Lower leg skin (tissue), 4 donors: Measurements from ENCODE around the gene SLC29A3. TPM values are rescaled to one million over a fixed set of nuclear protein-coding genes. Genes with fewer than 3 reads are reported as not detected.

Source experiments
- DNase-seq, 2 donors: peaks; one replicate each; pipeline ENCODE4 v3.0.0-alpha.2; 2019; ENCODE audit warnings: low spot score in 2 of 2
- H3K4me3 ChIP-seq: fragments of 200-600 bp; sonication (generic); 2 replicates; pipeline ENCODE4 v1.5.1; 2017; ENCODE audit warnings: mild to moderate bottlenecking, low read depth; ENCODE audit not compliant: poor library complexity, severe bottlenecking
- POLR2A ChIP-seq, 2 donors: fragments of 450-650 bp; IDR thresholded peaks; one replicate each; pipeline ENCODE4 v1.6.1; 2016 to 2017; ENCODE audit warnings: antibody characterized with exemption in 2 of 2, mild to moderate bottlenecking in 1 of 2, moderate library complexity in 1 of 2
- WGBS, 2 donors: methylation state at CpG; one replicate each; pipeline ENCODE4 v1.1.5; 2018; 5-methylcytosine and 5-hydroxymethylcytosine counted together
- intact Hi-C: fragments of 100-400 bp; cut with DNase I; formaldehyde crosslinking; loops from one replicate; pipeline ENCODE4 v1.15.0; 2023; ENCODE audit warnings: low total_unique reads
- total RNA-seq, 4 donors: library from RNA; depleted of rRNA; stranded (reverse); fragments of >200 nt; gene quantifications; one replicate each; pipeline ENCODE4 v1.1.0, GENCODE V29; 2016
- TF ChIP-seq, protein P1 (sequence below), 3 donors: fragments of 450-650 bp; IDR thresholded peaks; one replicate each; pipeline ENCODE4 v1.5.1; 2016; ENCODE audit warnings: antibody characterized with exemption in 3 of 3, mild to moderate bottlenecking in 3 of 3, moderate library complexity in 2 of 3

Gene SLC29A3
- total RNA-seq, 4 donors from 2014 or later = 1.1 to 5.7 (median 2.6) TPM

DNA sequence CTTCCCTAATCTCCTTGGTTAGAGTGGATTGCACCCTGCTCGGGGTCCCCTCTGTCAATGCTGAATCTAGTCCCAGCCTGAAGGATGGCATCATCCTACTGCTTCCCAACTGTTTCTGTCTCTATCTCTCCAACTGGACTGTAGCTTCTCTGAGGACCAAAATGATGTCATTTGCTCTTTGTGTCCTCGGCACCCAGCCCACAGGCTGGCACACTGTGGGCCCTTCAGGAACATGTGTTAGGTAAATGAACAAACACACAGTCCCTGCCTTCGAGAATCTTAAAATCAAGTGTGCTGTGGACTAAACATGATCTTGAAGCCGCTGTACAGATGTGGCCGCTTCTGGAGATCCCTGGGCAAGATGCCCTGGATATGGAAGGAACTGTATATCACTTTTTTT is 72.6 kb downstream of the SLC29A3 start:
- peak in 1 of 2 donors; percentile 43 for DNase-seq
- intact Hi-C loops = no loop called here
- WGBS, 2 donors = 79 to 93% methylated on average over 5 of the region's 5 CpGs
- TF ChIP-seq POLR2A (IDR thresholded peaks at IDR 0.05) = no peak
- TF ChIP-seq, protein P1, sequence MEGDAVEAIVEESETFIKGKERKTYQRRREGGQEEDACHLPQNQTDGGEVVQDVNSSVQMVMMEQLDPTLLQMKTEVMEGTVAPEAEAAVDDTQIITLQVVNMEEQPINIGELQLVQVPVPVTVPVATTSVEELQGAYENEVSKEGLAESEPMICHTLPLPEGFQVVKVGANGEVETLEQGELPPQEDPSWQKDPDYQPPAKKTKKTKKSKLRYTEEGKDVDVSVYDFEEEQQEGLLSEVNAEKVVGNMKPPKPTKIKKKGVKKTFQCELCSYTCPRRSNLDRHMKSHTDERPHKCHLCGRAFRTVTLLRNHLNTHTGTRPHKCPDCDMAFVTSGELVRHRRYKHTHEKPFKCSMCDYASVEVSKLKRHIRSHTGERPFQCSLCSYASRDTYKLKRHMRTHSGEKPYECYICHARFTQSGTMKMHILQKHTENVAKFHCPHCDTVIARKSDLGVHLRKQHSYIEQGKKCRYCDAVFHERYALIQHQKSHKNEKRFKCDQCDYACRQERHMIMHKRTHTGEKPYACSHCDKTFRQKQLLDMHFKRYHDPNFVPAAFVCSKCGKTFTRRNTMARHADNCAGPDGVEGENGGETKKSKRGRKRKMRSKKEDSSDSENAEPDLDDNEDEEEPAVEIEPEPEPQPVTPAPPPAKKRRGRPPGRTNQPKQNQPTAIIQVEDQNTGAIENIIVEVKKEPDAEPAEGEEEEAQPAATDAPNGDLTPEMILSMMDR (IDR thresholded peaks at IDR 0.05) = no peak
- H3K4me3 ChIP-seq = no peak overlapping the region

DNA sequence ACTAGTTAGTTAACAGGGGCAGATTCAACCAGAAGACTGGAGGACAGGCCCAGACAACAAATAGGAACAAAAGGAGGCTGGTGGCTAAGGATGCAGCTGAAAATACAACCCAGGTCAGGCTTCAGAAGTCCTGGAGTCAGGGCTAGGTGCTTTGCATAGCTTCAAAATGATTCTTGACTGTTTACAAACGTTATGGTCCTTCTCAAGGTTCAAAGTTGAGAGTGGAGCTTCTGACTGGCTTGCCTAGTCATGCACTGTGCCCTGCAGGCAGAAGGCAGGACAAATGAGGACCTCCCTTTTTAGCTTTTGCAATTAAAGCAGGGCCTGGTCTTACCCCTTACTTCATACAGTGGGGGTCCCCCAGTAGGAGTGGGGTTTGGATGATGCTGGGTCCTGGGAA is 73.2 kb downstream of the SLC29A3 start:
- DNase-seq = no peak
- intact Hi-C loops = no loop called here
- H3K4me3 ChIP-seq = no peak overlapping the region
- TF ChIP-seq, protein P1 (IDR thresholded peaks at IDR 0.05) = no peak
- WGBS, 2 donors = 14 to 40% methylated on average over 1 of the region's 1 CpG

DNA sequence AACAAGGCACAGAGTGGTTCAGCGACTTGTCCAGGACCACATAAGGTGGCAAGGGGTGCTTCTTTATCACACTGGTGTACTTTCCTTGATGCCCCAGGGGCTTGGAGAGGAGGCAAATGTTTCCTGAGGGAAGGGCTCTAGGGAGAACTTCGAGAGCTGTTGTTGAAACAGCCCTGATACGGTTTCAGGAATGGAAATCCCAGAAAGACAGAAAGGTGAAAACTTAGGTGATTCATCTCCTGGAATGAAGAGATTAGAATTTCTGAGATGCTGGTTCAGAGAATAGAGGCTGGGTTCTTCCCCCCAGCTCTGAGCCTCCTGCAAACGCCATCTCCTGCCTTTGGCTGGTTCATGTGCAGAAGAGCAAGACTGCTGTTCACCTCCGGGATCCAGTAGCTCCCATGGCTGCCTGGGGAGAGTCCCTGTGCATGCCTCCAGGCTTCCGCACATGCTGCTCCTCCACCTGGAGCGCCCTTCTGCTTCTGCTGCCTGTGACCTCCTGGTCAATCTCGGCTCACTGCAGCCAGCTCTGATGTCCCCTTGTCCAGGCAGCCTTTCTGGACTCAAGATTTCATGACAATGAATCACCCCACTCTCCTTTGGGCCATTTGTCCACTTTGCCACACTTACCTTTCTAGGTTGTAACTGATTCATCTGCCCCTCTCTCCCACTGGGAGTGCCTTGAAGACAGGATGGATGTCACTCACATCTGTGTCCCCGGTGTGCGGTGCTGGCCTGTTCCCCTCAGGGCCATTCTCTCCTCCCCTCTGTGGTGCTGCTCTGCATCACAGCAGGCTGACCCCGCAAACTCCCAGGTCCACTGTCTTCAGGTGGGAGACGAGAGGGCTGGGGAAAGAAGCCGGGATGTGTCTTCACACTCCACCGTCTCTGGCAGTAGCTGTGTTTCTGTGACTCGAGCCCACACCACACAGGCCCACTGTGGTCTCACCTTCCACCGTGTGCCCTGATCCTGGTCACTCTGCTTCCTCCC is 74.0 kb downstream of the SLC29A3 start:
- 81 to 84% methylated on average over 16 of the region's 16 CpGs for WGBS, 2 donors
- TF ChIP-seq POLR2A (IDR thresholded peaks at IDR 0.05) = no peak
- TF ChIP-seq, protein P1 (IDR thresholded peaks at IDR 0.05) = no peak
- peak in 1 of 2 donors; percentile 69 for DNase-seq
- intact Hi-C loops = no loop called here
- H3K4me3 ChIP-seq = no peak overlapping the region

DNA sequence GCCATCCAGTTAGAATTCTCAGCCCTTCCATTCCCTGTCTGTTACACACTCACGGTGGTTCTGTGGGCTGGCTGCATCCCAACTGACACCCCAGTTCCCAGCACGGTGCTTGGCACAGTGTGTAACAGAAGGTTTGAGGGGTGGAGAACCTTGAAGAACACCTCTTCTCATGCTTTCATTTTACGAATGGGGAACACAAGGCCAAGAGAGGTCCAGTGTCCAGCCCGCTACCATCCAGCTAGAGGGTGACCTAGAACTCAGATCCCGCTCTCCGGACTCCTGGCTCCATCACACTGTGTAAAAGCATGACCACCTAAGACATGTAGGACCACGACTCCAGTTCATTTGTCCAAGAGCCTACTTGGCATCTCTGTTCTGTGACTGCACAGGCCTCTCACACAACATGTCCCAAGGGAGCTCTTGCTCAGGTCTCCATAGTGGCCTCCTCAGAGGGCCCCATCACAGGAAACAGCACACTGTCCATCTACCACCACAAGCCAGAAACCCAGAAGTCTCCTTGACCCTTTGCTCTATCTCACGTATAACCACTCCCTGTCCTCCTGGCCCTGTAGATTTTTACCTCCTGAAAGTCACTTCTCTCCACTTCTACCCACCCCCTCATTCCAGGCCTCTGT is 74.9 kb downstream of the SLC29A3 start:
- peak in 1 of 2 donors; percentile 76 for DNase-seq
- TF ChIP-seq POLR2A (IDR thresholded peaks at IDR 0.05) = no peak
- TF ChIP-seq, protein P1 (IDR thresholded peaks at IDR 0.05) = no peak
- H3K4me3 ChIP-seq = no peak overlapping the region
- intact Hi-C loops = no loop called here
- 84 to 86% methylated on average over 8 of the region's 8 CpGs for WGBS, 2 donors

DNA sequence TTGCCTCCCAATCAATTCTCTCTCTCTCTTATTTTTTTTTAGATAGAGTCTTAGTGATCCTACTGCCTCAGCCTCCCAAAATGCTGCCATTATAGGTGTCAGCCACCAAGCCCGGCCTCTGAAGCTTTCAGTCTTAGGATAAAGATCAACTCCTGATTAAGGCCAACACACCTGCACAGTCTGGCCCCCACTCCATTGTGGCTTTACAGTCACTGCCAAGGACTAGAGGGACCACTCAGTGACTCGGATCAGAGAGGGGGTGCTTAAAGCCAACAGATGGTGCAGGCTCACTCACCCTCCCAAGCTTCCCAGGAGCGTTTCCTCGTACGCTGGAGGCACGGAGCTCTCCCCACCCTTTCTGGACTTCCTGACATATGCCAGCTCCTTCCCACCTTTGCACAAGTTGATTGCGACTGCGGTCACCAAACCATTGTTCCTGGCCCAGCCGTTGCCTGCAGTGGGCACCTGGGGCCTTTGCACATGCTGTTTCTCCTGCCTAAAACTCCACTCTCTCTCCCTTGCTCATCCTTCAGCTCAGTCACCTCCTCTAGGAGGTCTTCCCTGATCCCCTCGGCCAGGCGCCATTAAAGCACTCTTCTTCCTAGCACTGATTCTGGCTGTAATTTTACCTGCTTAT is 76.0 kb downstream of the SLC29A3 start:
- TF ChIP-seq, protein P1 (IDR thresholded peaks at IDR 0.05) = no peak
- no peak for TF ChIP-seq POLR2A (IDR thresholded peaks at IDR 0.05)
- 93 to 94% methylated on average over 11 of the region's 11 CpGs for WGBS, 2 donors
- intact Hi-C loops = no loop called here
- H3K4me3 ChIP-seq = no peak overlapping the region
- DNase-seq = peak in 1 of 2 donors; percentile 78
